Right lobe of liver (tissue), 4 donors: Measurements from ENCODE around the gene MDM2.

Source experiments
- POLR2A ChIP-seq: fragments of 450-650 bp; IDR thresholded peaks from one replicate; pipeline ENCODE4 v1.6.1; 2017; ENCODE audit warnings: antibody characterized with exemption, mild to moderate bottlenecking
- TF ChIP-seq, protein P1 (sequence below), 4 donors: fragments of 200-600 bp in 3 of 4; fragments of 450-650 bp in 1 of 4; IDR thresholded peaks; one replicate each; pipeline versions ENCODE4 v1.5.1 to v1.8.0; 2016 to 2022; ENCODE audit warnings: antibody characterized with exemption in 4 of 4, mild to moderate bottlenecking in 2 of 4
- donor health status: DM: no; HTN: no; CAD: no.
- donor health status: DM: no; HTN: no; CAD: no.
- donor health status: DM: no; HTN: yes; CAD: no.

- TF ChIP-seq, protein P1, sequence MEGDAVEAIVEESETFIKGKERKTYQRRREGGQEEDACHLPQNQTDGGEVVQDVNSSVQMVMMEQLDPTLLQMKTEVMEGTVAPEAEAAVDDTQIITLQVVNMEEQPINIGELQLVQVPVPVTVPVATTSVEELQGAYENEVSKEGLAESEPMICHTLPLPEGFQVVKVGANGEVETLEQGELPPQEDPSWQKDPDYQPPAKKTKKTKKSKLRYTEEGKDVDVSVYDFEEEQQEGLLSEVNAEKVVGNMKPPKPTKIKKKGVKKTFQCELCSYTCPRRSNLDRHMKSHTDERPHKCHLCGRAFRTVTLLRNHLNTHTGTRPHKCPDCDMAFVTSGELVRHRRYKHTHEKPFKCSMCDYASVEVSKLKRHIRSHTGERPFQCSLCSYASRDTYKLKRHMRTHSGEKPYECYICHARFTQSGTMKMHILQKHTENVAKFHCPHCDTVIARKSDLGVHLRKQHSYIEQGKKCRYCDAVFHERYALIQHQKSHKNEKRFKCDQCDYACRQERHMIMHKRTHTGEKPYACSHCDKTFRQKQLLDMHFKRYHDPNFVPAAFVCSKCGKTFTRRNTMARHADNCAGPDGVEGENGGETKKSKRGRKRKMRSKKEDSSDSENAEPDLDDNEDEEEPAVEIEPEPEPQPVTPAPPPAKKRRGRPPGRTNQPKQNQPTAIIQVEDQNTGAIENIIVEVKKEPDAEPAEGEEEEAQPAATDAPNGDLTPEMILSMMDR (IDR thresholded peaks at IDR 0.05), result no peak
- no peak for TF ChIP-seq POLR2A
Measured at GRCh38 chr12:68768431-68768939, 39.5 kb upstream of the MDM2 start.
